NCI-H146 treated with DMSO at 0.1 percent for 48 hours (cell line): ENCODE data around the gene EXOC6B.

Experiments
- DNase-seq: peaks from one replicate; lab custom pipeline; 2025; ENCODE audit not compliant: unreplicated experiment; lab: John Stamatoyannopoulos, UW

Gene EXOC6B

DNA sequence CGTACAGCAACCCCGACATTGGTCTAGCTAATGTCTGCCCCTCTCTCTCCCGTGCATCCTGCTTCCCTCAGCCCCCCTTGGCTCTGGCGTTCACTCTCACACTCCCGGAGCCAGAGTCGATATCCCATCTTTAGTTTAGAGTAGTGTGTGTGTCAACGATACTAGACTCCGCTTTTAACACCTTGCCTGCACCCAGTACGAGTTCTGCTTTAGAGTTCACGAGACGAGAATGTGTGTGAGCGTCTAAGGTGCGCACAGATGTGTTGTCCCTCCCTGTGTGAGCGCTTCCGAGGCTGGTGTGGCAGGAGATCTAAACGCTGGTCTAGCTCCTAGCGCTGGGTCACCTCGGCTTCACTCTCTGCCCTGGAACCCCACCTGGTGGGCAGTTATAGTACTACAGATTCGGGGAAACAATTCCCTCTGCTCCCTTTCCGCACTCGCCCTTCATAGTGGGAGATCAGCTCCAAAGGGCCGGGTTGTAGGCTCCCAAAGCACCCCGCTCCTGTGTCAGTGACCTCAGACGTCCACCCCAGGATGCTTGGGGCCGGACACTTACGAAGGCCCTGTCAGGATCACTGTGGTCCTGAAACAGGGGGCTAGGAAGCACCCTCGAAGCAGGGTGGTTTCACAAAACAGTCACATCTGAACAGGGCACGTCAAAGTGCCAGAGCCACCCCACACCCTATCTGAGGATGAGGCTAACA lies 675.5 kb downstream of the EXOC6B start:
- peak; percentile 82 for DNase-seq

DNA sequence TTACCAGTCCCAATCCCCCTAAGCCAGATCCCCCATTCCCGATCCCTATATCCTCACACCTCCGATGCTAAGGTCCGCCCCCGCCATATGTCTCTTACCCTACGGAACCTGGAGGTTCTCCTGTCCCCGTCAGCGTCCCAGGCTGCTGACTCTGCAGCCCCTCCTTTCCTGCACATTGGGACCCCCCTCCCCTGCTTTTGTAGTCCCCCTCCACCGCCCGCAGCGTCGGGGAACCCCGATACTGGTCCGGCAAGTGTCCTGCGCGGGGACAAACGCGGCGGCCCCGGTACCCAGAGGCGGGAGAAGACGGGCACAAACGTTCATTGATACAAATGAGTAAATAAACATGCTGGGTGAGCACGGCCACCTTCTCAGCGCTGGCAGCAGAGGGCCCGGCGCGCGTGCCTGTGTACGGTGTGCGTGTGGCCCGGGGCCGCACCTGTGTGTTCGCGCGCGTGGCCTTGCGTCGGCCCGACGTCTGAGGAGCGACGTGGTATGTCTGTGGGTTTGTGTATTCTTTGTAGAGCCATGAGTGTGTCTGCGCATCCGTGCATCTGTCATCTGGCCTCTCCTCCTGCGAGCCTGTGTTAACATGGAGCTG lies 676.2 kb downstream of the EXOC6B start:
- DNase-seq = peak; percentile 35

DNA sequence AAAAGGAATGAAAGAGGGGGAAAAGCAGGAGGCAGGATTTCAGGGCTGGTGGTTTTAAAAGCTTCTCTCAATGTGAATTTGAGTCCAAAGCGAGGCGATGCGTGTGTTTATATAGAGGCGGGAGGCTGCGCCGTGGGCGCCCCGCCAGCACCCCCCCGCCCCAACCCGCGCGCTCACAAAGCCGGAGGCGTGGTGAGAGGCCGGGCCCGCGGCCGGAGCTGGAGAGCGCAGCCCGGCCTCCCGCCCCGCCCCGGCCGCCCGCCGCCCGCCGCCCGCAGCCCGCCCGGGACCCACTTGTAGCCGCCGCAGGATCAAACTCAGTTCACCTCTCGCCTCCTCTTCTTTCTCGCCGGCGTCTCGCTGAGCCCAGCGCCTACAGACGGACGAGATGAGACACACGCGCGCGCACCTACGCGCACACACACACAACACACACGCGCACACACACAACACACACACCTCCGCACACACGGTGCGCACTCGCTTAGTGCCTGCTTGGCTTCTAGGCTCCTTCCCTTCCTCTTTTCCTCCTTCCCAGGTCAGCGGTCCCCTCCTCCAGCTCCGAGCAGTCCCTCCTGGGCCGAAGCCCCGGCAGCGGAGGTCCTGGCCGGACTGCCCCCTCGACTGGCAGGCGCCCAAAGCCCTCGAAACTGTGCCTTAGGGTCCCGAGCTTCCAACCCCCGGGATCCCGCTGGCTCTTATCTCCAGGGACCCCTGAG lies 676.8 kb downstream of the EXOC6B start:
- DNase-seq = peak; percentile 41

DNA sequence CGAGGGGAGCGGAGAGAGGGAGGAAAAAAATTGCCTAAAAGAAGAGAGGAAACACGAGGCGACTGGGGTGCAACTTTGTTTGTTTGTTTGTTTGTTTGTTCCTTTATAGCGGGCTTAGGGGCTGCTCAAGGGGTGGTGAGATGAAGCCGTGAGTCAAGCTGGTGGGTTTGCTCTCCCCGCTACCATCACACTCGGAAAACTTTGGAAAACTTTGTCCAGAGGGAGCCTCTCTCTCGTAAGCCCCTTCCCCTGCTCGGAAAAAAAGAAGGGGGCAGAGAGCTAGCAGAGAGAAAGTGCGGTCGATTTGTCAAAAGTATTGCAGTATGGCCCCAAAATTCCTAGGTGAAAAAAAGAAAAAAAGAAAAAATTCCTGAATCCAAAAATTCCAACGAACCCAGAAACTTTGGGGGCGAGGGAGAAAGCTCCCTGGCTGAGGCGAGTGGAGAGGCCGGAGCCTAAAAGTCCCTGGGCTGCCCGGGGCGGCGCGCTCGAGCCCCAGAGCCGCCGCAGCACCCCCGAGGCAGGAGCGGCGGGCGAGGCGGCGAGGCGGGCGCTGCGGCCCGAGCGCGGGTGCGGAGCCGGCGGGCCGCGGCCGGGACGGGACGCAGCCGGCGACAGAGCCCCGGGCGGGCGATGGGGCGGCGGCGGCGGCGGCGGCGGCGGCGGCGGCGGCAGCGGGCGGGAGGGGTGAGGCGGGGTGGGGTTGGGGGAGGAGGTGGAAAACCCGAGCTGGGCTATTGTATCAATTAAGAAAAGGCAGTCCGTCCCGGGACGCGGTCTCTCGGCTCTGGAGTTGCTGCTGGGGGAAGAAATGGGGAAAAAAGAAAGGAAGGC lies 677.6 kb downstream of the EXOC6B start:
- no peak for DNase-seq

DNA sequence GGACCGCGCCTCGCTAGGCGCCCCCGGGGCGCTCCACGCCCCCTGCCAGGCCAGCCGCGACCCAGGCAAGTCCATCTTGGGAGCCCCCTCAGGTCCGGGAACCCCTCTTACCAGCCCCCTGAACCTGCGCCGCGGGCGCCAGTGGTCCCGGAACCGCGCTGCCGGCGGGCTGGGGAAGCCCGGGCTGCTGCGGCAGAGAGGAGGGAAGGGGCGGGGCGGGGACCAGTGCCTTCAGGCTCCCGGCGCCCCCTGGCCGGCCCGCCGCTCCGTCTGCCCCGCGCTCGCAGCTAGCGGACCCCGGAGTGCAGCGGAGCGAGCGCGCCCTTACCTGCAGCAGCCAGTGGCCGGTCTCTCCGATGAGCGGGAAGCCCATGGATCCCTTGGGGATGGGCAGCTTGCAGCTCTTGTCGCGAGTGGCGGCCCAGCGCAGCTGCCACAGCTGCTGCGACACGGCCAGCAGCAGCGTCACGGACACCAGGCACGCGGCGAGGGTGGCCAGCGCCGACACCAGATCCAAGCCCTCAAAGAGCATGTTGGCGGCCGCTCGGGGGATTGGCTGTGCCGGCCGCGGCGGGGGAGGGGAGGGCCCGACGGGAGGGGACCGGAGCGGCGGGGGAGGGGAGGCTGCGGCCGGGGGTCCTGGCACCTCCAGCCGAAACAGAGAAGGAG lies 678.4 kb downstream of the EXOC6B start, which contains the start of gene CYP26B1:
Gene CYP26B1 (minus strand): TSS at position 560 of the 669 bp plus-strand sequence. CDS start 28 bp downstream, at position 532.
- peak; percentile 36 for DNase-seq

DNA sequence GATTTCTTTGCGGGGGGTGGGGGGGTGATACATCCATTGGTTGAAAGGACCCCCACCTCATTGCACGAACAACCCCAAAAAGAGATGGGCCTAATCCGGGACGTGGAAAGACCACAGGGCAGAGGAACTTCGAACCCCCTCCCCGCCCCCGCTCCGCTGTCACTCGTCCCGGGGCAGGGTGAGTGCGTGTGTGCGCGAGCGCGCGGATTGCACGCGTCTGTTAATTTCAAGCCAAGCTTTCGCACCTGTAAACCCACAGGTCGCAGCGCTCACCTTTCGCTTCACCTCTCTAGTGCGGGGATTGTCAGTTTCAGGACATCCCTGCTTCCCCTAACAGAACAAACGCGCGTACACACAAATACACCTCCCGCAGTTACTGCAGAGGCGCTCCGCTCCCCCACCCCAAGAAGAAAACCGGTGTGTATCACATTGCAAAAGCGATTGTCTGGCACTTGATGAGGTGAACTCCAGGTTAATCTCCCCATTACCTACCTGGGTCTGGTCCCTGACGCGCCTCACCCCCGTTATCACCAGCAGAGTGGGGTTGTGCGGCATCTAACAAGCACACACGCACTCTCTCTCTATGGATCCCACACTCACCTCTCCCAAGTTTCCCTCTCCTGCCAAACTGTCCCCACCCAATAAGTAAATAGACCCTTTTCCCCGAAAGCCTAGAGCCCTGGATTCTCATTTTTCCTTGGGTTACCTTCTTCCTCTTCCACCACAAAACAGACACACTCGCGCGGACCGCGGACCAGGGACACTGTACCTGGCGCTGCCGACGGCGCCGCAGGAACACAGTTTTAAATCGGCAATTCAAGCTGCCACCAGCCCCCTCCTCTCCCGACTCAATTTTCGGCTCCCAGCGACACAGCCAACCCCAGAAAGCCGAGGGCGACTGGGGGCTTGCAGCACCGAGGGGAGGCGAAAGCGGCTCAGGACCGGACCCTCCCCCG lies 679.2 kb downstream of the EXOC6B start:
- DNase-seq = no peak

DNA sequence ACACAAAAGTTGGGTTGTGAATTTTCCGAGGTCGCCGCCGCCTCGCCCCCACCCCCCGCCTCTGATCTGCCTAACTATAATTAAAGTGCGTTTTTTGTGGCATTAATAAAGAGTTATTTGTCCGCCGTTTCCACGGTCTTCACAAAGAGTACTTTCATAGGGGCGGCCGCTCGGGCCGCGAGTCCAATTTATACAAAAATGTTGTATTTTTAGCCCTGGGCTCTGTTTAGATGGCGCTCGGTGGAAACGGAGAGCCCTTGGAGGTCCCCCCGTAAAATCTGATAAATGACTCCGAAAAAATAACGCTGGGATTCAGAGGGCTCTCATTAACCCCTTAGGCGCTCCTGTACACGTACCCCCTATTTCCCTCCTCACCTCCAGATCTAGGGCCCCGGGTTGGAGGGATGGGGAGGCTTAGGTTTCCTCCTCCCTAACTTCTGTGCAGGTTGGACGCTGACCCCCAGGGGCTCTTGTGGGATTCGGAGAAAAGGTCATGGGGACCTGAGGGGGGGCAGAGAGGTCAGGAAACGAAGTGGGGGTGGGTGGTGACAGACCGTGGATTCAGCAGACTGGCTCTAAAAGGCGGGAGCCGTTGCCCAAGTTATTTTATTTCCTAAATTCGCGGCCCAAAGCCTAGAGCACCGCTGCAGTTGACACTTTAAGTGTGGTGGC lies 680.0 kb downstream of the EXOC6B start:
- no peak for DNase-seq

DNA sequence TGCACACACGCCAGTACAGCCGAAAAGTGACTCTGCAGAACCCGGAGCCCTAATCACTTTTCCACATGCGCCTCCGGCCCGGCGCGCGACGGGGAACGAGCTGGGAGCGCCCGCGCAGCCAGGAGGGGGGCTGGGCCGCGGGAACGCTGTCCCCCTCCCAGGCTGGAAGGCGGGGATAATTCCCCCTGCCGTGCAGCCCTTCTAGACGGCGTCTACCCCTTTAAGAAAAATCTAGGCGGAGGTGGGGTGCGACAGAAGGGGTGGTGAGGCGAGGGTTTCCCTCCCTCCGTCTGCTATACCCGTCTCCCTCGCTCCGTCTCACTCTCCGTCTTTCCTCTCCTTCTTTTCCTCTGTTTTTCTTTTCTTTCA lies 680.6 kb downstream of the EXOC6B start:
- DNase-seq = peak; percentile 58

DNA sequence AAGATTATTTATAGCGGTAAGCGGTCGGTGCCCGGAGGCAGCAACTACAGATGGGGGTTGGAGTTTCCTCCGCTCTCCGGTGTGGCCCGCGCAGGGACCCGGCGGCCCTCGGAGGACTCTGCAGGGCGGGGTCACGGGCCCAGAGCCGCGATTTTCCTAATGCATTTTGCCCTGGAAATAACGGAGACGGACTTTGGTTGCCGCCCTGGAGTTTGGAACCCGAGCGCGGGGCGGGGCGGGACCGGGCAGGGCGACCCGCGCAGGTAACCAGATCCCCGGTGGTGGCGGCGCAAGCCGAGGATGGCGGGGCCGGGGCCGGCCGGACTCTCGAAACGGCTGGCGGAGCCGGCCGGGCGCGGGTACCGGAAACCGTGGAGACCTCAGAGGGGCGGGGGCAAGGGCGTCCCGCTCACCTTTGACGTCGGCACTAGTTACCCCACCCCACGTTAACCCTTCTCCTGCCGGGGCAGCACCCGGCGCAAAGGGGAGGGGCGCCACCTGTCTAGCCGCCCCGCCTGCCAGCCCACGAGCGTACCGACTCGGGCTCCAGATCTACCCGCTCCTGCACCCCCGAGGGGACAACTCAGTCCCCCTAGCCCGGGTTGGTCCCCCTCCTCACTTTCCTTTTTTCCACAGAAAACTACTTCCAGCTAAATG lies 681.1 kb downstream of the EXOC6B start:
- peak; percentile 34 for DNase-seq

DNA sequence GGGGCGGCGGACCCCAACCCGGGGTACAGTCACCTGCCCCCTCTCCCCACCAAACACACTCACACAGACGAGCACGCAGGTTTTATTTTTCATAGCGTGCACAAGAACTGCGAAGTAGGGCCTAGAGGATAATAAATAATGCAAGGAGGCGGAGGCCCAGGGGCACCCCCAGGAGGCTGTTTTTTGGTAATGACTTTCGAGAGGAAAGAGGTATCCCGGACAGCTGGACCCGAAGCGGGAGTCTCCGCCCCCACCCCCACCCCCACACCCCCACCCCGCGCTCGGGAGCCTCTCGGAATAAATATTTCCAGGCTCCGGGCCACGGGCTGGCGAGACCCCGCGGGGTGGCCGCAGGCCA lies 681.6 kb downstream of the EXOC6B start:
- no peak for DNase-seq

DNA sequence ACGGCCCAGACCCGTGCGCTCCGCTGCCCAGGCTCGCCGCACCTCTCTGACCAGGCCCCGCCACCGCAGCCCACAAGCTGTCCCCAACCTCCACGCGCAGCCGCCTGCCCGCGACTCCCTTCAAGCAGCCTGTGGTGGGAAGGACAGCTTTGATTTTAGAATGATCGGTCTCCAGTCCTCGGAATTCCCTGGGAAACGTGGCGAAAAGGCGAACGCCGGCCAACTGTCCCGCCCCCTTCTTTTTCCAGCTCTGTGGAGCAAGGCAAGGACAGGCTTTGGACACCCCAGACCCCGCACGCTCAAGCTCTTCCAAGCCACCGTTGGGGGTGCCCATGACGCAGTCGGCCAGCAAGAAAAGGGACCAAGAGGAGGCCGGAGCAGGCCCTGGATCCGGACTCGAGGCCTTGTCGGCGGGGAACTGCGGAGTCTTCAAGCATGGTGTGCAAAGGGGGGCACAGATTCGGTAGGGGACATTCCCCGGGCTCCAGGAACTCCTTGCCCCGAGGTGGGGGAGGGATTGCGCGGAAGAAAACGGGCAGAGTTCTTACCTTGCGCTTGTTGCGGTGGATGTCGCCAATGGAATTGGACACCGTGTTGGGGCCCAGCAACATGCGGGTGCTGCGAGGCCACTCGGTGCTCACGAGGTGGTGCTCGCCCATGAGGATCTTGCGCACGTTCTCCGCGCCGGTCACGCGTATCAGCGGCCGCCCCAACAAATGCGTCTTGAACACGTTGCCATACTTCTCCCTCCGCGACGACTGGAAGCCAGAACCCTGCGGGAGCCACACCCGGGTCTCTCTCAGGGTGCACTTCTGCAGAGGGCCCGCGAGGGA lies 682.2 kb downstream of the EXOC6B start:
- no peak for DNase-seq

DNA sequence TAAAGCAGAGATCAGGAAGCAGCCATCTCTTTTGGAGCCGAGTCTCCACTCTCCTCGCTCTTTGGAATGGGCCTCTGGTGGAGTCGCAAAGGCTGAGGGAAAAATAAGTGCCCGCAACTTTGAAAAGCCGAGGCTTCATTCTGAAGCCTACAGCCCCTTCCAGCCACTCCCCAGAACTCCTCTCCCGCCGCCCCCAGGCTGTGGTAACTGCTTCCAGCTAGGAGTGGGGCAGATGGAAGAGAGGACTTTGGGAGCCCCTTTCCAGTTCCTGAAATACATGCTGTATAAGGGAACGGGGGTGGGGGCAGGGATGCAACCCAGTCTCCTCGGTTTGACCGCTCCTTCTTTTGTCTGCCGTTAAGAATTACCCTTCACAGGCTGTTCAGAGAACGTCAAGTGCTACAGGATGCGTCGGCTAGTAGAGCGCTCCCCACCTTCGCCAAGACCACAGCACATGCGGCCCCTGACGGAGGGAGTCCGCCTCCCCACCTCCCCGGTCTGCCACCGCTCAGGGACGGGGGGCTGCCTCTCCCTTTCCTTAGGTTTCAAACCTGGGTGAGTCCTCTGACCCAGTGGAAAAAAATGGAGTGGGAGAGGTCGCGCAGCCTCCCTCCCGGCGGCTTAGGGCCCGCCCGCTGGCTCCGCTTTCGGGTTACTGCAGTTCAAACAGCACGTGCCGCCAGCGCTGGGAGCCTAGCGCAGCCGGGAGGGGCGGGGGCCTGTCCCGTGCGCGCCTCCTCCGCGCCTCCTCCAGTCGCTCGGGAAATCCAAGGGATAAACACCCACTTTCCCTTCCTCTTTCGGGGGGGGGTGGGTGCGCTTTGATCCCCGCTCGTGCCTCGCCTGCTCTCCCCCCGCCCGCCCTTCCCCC lies 683.0 kb downstream of the EXOC6B start:
- no peak for DNase-seq

DNA sequence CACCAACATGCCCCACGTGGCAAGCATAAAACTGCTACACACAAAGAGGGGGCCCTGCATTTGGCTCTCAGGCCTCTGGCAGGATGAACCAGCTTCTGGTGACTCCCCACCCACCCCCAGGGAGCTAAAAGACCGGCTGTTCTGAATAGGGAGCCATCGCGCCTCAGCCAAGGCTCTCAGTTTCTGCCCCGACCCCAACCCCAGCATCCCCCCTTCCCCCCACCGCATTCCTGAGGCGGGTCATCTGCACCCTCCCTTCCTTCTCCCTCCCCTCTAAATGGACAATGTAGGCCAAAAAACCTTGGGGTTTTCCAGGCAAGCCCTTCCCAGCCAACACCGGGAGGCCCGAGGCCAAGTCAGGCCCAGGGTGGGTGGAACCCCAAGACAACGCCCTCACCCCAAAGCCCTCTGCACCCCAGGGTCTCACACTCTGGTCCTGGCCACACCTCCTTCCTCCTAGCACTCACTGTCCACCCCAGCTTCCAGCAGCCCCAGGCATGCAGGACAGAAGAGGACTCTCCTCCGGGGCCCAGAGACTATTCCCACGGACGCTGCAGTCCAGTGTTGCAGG lies 683.9 kb downstream of the EXOC6B start:
- DNase-seq = no peak

DNA sequence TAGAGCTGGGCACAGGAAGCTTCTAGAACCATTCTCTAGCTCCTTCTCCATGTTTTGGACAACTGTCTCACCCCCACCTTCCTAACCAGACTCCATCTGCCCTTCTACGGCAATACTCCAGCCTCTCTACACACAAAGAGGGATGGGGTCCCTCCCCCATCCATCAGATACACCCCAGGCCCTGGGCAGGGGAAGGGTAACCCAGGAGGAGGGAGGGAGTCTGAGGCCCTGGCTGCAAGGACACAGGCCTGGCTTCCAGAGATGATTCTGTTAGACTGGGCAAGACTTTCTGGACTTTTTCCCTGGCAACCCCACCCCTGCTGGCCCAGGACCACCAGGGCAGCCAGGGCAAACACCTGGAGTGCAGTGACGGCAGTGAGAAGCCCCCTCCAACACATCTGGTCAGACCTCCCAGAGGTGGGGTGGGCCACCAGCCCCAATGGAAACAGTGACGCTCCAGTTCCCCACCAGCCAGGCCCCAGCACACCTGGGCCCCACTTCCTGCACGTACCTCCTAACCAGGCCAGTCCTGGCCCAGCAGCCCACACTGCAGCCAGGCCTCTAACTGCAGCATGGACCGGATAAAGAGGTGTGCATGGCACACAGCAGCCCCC lies 684.7 kb downstream of the EXOC6B start:
- DNase-seq = no peak

DNA sequence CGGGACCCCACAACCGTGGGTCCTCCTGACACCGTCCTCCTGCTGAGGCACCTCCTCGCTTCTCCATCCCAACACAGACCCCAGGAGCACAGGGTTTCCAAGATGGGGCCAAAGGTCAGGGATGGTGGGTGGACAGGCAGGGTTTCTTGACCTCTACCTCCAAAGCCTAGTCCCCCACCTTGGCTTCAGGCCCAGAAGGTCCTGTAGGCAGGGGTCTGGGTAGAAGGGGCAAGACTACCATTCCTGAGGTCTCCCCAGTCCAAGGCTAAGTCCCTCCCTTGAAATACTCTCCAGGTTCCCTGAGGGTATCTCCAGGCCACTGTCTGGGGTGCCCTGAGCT lies 685.2 kb downstream of the EXOC6B start:
- no peak for DNase-seq
